Body of pancreas (tissue), 4 donors: ENCODE measurements around the gene PKP3. TPM values are rescaled to one million over a fixed set of nuclear protein-coding genes. Genes with fewer than 3 reads are reported as not detected.

Experiments
- ATAC-seq: fragments of 150-250 bp; one replicate; pipeline ENCODE4 v1.9.1; 2016
- DNase-seq, 4 donors: peaks; one replicate each; pipeline ENCODE4 v3.0.0-alpha.2; 2019
- H3K27ac ChIP-seq, 4 donors: fragments of 200-600 bp; sonication (generic); 1 replicate in 3 of 4; 2 replicates in 1 of 4; pipeline versions ENCODE4 v1.5.1 to v1.6.1; 2016 to 2019; ENCODE audit warnings: mild to moderate bottlenecking in 1 of 4, mixed read lengths in 1 of 4, moderate library complexity in 1 of 4
- H3K27me3 ChIP-seq, 2 donors: fragments of 200-600 bp; sonication (generic); one replicate each; pipeline ENCODE4 v1.6.0; 2016; ENCODE audit warnings: mild to moderate bottlenecking in 1 of 2
- H3K36me3 ChIP-seq, 2 donors: fragments of 200-600 bp; sonication (generic); replicated peaks in 1 of 2; 2 replicates each; pipeline ENCODE4 v1.5.1; 2016; ENCODE audit warnings: low read depth in 2 of 2; ENCODE audit not compliant: insufficient read depth in 1 of 2
- H3K4me1 ChIP-seq: fragments of 200-600 bp; sonication (generic); one replicate; pipeline ENCODE4 v1.6.0; 2016
- H3K4me3 ChIP-seq, 2 donors: fragments of 200-600 bp; sonication (generic); 1 replicate in 1 of 2; 2 replicates in 1 of 2; pipeline ENCODE4 v1.5.1; 2016 to 2019
- H3K9me3 ChIP-seq, 3 donors: fragments of 200-600 bp; sonication (generic); 1 replicate in 2 of 3; 2 replicates in 1 of 3; pipeline ENCODE4 v1.5.1; 2016
- POLR2A ChIP-seq, 3 donors: fragments of 450-650 bp; IDR thresholded peaks; one replicate each; pipeline ENCODE4 v1.6.1; 2016; ENCODE audit warnings: antibody characterized with exemption in 3 of 3, mild to moderate bottlenecking in 2 of 3
- WGBS, 2 donors: methylation state at CpG; one replicate each; pipeline ENCODE4 v1.1.5; 2017; 5-methylcytosine and 5-hydroxymethylcytosine counted together
- intact Hi-C: fragments of 100-400 bp; cut with DNase I; formaldehyde crosslinking; loops from one replicate; pipeline ENCODE4 v1.15.1; 2023
- total RNA-seq, 2 donors: library from RNA; depleted of rRNA; stranded (reverse); fragments of >200 nt; gene quantifications; one replicate each; pipeline ENCODE4 v1.1.0, GENCODE V29; 2016
- TF ChIP-seq, protein P1 (sequence below), 7 experiments: fragments of 450-650 bp in 4 of 7; fragments of 200-600 bp in 3 of 7; sonication (generic) in 3 of 7; IDR thresholded peaks; one replicate each; pipeline ENCODE4 v1.5.1; 2016 to 2019; ENCODE audit warnings: antibody characterized with exemption in 7 of 7

Gene PKP3
- total RNA-seq, 2 donors from 2014 or later, result 46.2 to 48.8 TPM

DNA sequence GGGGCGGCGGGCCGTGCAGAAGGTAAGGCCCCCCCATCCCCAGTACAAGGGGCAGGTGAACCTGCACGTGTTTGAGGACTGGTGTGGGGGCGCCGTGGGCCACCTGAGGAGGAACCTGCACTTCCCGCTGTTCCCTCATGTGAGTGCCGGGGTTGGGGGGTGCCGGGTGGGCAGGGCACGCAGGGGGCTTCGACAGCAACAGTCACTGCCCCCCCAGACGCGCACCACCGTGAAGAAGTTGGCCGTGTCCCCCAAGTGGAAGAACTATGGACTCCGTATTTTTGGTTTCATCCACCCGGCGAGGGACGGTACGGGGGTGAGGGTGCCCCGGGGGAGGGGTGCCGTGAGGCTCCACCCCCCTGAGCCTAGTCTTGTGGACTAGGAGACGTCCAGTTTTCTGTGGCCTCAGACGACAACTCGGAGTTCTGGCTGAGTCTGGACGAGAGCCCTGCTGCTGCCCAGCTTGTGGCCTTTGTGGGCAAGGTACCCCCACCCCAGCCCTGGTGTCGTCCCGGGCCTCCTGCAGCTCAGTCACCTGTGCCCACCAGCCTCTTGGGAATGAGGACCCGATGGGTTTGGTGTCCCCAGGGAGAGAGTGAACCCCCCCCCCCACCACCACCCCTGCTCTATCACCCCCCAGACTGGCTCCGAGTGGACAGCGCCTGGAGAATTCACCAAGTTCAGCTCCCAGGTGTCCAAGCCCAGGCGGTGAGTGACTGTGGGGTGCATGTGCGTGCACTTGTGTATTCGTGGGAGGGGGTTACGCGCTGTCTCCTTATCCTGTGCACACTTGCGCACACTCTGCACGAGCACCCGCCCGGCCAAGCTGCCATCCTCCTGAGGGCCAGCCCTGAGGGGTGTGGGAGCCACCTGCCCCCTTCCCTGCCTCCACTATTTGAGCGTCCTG, 20.9 kb upstream of the PKP3 start:
- peaks cover 0 to 5% of the 10 kb centered on the region in 2 donors for H3K27me3 ChIP-seq
- TF ChIP-seq, protein P1, sequence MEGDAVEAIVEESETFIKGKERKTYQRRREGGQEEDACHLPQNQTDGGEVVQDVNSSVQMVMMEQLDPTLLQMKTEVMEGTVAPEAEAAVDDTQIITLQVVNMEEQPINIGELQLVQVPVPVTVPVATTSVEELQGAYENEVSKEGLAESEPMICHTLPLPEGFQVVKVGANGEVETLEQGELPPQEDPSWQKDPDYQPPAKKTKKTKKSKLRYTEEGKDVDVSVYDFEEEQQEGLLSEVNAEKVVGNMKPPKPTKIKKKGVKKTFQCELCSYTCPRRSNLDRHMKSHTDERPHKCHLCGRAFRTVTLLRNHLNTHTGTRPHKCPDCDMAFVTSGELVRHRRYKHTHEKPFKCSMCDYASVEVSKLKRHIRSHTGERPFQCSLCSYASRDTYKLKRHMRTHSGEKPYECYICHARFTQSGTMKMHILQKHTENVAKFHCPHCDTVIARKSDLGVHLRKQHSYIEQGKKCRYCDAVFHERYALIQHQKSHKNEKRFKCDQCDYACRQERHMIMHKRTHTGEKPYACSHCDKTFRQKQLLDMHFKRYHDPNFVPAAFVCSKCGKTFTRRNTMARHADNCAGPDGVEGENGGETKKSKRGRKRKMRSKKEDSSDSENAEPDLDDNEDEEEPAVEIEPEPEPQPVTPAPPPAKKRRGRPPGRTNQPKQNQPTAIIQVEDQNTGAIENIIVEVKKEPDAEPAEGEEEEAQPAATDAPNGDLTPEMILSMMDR (IDR thresholded peaks at IDR 0.05), result no peak
- no peak for TF ChIP-seq POLR2A (IDR thresholded peaks at IDR 0.05)
- H3K4me1 ChIP-seq, result peaks cover 6% of the 10 kb centered on the region
- intact Hi-C loops, result no loop called here
- H3K4me3 ChIP-seq, result no peak overlapping the region
- no peak for ATAC-seq
- 72 to 80% methylated on average over 34 to 37 of the region's 41 CpGs for WGBS, 2 donors
- H3K36me3 ChIP-seq, result no peaks in the 10 kb centered on the region
- H3K27ac ChIP-seq, result no peak overlapping the region
- H3K9me3 ChIP-seq, result no peaks in the 10 kb centered on the region
- no peak for DNase-seq

DNA sequence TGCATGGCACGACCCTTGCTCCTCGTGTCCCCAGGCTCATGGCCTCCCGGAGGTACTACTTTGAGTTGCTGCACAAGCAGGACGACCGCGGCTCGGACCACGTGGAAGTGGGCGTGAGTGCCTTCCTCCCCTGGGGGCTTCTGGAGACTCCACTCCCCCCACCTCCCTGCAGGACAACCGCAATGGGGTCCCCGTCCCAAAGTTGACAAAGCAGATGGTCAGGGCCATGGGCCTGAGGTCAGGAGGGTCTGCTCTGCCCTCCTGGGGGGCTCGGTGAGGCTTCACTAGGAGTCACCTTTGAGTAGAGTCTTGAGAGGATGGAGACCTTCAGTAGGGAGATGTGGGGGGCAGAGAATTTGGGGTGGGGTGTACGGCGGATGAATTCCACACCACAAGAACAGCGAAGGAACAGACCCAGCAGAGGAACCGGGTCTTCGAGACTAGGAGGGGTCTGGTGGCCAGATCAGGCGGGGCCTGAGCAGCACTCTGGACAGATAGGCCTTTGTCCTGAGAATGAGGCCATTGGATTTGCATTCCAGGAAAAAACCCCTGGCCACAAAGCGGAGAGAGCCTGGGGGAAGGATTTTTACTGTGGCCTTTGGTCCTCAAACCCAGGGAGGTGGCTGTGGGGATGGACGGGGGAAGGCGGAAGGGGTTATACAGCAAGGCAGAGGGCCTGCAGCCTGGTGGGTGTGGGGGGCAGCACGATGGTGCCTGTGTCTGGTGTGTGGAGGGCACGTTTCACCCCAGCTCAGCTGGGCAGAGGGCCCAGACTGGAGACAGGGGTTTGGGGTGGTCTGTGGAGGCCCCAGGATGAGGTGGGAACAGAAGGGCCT, 20.1 kb upstream of the PKP3 start:
- no peaks in the 10 kb centered on the region for H3K9me3 ChIP-seq
- H3K27me3 ChIP-seq, result no peaks in the 10 kb centered on the region
- H3K4me3 ChIP-seq, result no peak overlapping the region
- ATAC-seq (no peak), DNase-seq (no peak)
- TF ChIP-seq, protein P1 (IDR thresholded peaks at IDR 0.05), result no peak
- no peak for TF ChIP-seq POLR2A (IDR thresholded peaks at IDR 0.05)
- H3K4me1 ChIP-seq, result no peaks in the 10 kb centered on the region
- intact Hi-C loops, result no loop called here
- WGBS, 2 donors, result 79 to 83% methylated on average over 10 to 22 of the region's 23 CpGs
- H3K27ac ChIP-seq, result no peak overlapping the region
- no peaks in the 10 kb centered on the region for H3K36me3 ChIP-seq

DNA sequence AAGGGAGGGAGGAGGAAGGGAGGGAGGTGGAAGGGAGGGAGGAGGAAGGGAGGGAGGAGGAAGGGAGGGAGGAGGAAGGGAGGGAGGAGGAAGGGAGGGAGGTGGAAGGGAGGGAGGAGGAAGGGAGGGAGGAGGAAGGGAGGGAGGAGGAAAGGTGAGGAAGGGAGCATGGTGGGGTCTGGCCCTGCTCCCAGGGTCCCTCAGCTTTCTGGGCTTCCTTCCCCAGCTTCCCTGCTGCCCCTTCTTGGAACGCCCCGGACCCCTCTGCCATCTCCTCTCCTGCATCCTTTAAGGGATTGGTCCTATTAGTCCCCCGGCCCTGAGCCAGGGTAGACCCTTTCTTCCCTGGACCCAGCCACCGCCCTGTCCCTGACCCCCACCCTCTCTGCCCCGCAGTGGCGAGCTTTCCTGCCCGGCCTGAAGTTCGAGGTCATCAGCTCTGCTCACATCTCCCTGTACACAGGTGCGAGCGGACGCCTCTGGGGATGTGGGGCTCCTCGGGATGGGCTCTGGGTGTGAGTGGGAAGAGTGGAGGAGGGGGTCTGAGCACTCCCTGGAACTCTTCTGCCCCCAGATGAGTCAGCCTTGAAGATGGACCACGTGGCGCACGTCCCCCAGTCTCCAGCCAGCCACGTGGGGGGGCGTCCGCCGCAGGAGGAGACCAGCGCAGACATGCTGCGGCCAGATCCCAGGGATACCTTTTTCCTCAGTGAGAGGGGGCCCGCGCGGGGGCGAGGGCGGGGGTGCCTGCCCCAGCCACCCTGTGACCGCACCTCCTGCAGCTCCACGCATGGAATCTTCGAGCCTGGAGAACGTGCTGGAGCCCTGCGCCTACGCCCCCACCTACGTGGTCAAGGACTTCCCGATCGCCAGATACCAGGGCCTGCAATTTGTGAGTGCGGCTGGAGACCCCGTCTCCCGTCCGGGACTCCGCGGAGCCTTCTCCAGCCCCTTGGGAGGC, 18.7 kb upstream of the PKP3 start:
- DNase-seq, result no peak
- Histone ChIP-seq H3K27me3 (no peaks in the 10 kb centered on the region), H3K4me3 (no peak overlapping the region)

More for the DNA sequence above, 18.7 kb upstream of the PKP3 start:
- intact Hi-C loops, result no loop called here
- TF ChIP-seq, protein P1 (IDR thresholded peaks at IDR 0.05), result no peak
- TF ChIP-seq POLR2A (IDR thresholded peaks at IDR 0.05), result no peak
- no peak for ATAC-seq
- no peaks in the 10 kb centered on the region for H3K9me3 ChIP-seq
- WGBS, 2 donors, result 63 to 78% methylated on average over 17 to 38 of the region's 41 CpGs
- H3K36me3 ChIP-seq, result no peaks in the 10 kb centered on the region
- H3K27ac ChIP-seq, result no peak overlapping the region
- H3K4me1 ChIP-seq, result no peaks in the 10 kb centered on the region
